Measurements from ENCODE around the gene SLC35E3.

DNA sequence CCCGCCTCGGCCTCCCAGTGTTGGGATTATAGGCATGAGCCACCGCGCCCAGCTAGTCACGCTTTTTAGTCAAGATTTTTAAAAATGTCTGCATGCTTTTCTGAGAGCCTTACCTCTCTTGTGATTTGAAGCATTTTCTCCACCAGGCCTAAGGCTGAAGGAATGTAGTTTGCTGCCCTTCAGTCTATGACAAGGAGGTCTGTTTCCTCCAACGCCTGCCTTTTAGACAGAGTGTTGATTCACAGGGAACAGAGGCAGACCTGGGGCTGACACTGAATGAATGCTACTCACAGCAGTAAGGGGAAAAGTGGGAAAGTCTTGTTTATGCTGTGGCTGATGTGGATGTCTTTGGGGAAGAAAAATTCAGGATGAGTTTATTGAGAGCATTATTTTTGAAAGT lies 34.8 kb downstream of the SLC35E3 start:
- no peak for TF ChIP-seq NFE2L2 (conservative IDR thresholded peaks at IDR 0.05; ENCODE audit: low read length)
- TF ChIP-seq, protein P1, sequence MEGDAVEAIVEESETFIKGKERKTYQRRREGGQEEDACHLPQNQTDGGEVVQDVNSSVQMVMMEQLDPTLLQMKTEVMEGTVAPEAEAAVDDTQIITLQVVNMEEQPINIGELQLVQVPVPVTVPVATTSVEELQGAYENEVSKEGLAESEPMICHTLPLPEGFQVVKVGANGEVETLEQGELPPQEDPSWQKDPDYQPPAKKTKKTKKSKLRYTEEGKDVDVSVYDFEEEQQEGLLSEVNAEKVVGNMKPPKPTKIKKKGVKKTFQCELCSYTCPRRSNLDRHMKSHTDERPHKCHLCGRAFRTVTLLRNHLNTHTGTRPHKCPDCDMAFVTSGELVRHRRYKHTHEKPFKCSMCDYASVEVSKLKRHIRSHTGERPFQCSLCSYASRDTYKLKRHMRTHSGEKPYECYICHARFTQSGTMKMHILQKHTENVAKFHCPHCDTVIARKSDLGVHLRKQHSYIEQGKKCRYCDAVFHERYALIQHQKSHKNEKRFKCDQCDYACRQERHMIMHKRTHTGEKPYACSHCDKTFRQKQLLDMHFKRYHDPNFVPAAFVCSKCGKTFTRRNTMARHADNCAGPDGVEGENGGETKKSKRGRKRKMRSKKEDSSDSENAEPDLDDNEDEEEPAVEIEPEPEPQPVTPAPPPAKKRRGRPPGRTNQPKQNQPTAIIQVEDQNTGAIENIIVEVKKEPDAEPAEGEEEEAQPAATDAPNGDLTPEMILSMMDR (IDR thresholded peaks at IDR 0.05): no peak
- no peak for TF ChIP-seq CHD2 (IDR thresholded peaks at IDR 0.05; ENCODE audit: low read length, partially characterized antibody)
- TF ChIP-seq JUN (IDR thresholded peaks at IDR 0.05): no peak
- TF ChIP-seq POLR2AphosphoS2 (conservative IDR thresholded peaks at IDR 0.05; ENCODE audit: low read length): no peak

All from A549 (cell line).